Measurements from ENCODE around the gene BEX4.

The BEX4 gene

GRCh38 chrX:103236296-103236695 lies 21.4 kb downstream of the BEX4 start:
- no peak for DNase-seq (ENCODE audit: low spot score)
- FAIRE-seq: no peak

- FAIRE-seq (no peak), DNase-seq (ENCODE audit: low spot score) (no peak)
Measured at GRCh38 chrX:103240155-103240554, 25.2 kb downstream of the BEX4 start.

DNA sequence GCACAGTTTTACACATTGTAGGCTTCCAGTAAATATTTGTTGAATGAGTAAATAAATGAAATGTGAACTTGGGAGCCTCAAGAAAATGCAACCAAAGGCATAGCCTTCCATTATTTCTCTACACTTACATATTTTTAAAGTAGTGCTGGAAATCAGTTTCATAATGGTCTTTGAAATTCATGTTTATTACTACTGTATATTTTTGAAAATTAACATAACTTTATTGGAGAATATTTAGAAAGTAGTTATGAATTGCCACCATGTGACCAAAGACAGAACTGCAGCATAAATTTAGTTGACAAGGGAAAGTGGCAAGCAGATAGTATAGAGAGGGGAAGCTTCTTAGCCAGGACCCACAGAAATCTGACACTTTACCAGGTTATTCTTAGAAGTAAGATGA lies 33.6 kb downstream of the BEX4 start:
- DNase-seq (ENCODE audit: low spot score): peak; percentile 5
- FAIRE-seq: no peak

DNA sequence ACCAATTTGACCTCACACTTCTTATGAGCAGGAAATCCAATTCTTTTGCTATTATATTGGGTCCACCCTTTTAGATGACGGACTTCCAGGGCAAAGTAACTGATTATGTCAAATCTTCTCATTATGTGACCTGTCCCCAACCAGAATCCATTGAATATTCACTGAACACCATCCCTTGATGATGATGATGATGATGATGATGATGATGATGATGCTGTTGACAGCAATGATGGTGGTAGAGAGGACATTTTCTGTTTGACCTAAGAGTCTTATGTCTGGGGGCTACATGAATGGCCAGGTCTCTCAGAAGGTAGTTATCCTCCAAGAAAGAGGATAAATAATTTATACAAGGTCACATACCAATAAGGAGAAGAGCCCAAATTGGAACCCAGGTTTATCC lies 34.9 kb downstream of the BEX4 start:
- FAIRE-seq: no peak

GRCh38 chrX:103250977-103251376 lies 36.1 kb downstream of the BEX4 start:
- no peak for DNase-seq (ENCODE audit: low spot score)
- FAIRE-seq: no peak

More for the DNA sequence above, 34.9 kb downstream of the BEX4 start:
- no peak for DNase-seq (ENCODE audit: low spot score)

DNA sequence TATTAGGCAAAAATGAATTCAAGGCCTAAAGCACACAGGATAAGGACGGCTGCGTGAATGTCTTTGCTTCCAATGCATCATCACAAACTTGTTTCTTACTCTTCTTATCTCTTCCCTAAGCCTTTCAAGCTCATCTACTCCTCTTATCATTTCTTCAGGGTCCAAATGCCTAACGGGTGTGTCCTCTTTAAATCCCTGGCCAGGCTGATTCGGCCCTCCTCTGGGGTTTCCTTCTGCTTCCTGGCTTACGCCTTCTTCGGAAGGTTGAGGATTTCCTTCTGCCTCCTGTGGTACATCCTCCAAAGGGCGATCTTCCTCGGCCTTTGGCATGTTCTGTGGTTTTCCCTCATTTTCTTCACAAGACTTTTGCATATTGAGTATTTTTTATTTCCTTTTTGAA lies 38.7 kb downstream of the BEX4 start:
- no peak for FAIRE-seq
- peak; percentile 12 for DNase-seq (ENCODE audit: low spot score)

DNA sequence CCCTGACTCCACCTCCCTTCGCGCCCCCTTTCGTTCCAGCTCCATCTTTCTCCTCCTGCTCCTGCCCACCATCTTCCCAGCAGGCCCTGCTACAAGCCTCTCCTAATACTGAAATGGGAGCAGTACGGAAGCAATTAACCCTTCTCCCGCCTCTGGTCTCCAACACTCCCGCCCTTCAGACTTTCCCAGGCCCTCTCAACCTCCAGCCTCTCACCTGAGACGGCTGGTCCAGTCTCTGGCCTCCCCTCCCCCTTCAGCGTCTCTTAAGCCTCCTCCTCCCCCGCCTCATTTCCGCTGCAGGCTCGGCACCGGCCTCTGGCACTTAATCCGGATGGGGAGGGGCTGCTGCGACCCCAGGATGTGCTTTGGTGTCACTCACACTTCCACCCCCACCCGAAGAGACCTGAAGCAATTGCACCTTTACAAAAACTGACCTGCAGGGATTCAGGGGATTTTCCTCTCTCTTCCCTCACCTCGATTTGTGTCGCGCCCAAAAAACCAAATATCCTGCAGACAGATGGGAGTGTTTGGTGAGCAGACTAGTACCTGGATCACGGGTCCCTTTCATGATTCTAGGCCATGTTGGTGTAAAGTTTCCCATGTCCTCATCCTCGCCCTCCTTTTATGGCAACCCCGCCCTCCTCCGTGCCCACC lies 39.4 kb downstream of the BEX4 start:
- DNase-seq (ENCODE audit: low spot score): peak; percentile 49
- no peak for FAIRE-seq

DNA sequence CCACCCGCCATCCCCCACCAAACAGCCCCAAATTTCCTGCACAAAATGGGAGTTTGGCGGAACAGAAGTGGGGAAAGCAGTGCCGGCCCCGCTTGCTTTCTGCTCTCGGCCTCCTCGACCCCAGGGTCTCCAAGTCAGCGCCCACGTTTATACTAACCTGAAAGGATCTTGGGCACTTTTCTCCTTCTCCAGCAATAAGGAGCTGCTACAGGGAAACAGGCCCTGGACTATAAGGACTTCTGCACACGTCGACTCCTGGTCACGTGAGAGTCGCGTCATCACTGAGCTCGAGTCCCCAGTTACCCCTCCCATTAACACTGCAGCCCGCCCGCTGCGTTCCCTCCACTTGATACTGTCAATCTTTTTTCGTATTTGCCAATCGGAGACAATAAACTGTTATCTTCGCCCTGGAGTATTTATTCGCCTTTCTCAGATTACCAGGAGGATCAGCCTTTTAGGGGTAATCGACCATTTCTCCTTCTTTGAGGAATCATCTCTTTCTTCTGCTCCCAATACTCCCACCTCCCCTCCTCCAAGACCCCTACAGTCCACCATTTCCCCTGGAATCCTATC lies 40.1 kb downstream of the BEX4 start, which contains the start of gene TCEAL8:
Gene TCEAL8 (minus strand): TSS at position 235 of the 573 bp plus-strand sequence. CDS start 1,176 bp downstream, outside the sequence.
- FAIRE-seq (no peak), DNase-seq (ENCODE audit: low spot score) (peak; percentile 84)

GRCh38 chrX:103256651-103257050 lies 41.7 kb downstream of the BEX4 start:
- FAIRE-seq (no peak), DNase-seq (ENCODE audit: low spot score) (no peak)

- DNase-seq (ENCODE audit: low spot score) (no peak), FAIRE-seq (no peak)
Measured at GRCh38 chrX:103258275-103258674, 43.4 kb downstream of the BEX4 start.

Data from urothelium cell line (cell line).